SU-DHL-6 (cell line): ENCODE data around the gene RGL1.

ENCODE experiments used
- CTCF ChIP-seq: fragments of 200-600 bp; sonication (generic); IDR thresholded peaks from one replicate; pipeline ENCODE4 v1.5.1; 2017; ENCODE audit warnings: antibody characterized with exemption, mild to moderate bottlenecking, low read length, moderate library complexity; ENCODE audit not compliant: insufficient read depth, poor library complexity, severe bottlenecking
- EZH2phosphoT487 ChIP-seq: fragments of 200-600 bp; sonication (generic), shearing (Covaris generic); conservative IDR thresholded peaks from 2 replicates; pipeline ENCODE4 v1.6.1; 2018; ENCODE audit warnings: mild to moderate bottlenecking, antibody characterized with exemption, low read length, moderate library complexity, mixed read lengths

GRCh38 chr1:183838221-183838620 lies 33.3 kb downstream of the RGL1 start:
- no peak for TF ChIP-seq CTCF
- no peak for TF ChIP-seq EZH2phosphoT487
